Neural crest cell (in vitro differentiated cells): ENCODE data around the gene FHOD1. TPM values are rescaled to one million over a fixed set of nuclear protein-coding genes. Genes with fewer than 3 reads are reported as not detected.

Experiments used
- DNase-seq: peaks from one replicate; pipeline ENCODE4 v3.0.0; 2021; ENCODE audit warnings: low read depth, mixed read lengths, low spot score
- H3K27ac Mint-ChIP-seq: one replicate; pipeline ENCODE4 v1.8.0; 2021; ENCODE audit warnings: mild to moderate bottlenecking, mixed read lengths; ENCODE audit not compliant: unreplicated experiment
- H3K27me3 Mint-ChIP-seq: 2 replicates; pipeline ENCODE4 v1.8.0; 2021; ENCODE audit warnings: low read depth, mild to moderate bottlenecking, mixed read lengths
- H3K36me3 Mint-ChIP-seq: 2 replicates; pipeline ENCODE4 v1.8.0; 2021; ENCODE audit warnings: low read depth, mild to moderate bottlenecking, mixed read lengths
- H3K4me1 Mint-ChIP-seq: 2 replicates; pipeline ENCODE4 v1.8.0; 2021; ENCODE audit warnings: mixed read lengths
- H3K4me3 Mint-ChIP-seq: one replicate; pipeline ENCODE4 v1.8.0; 2021; ENCODE audit warnings: mild to moderate bottlenecking, mixed read lengths
- H3K9me3 Mint-ChIP-seq: 2 replicates; pipeline ENCODE4 v1.8.0; 2021; ENCODE audit warnings: mixed read lengths
- CTCF ChIP-seq: fragments of 200-600 bp; sonication (generic); conservative IDR thresholded peaks from 2 replicates; pipeline ENCODE4 v1.5.0; 2021; ENCODE audit warnings: antibody characterized with exemption, mild to moderate bottlenecking
- total RNA-seq: library from RNA; stranded (reverse); gene quantifications from 2 replicates; pipeline ENCODE4 v1.2.1, GENCODE V29; 2021

The FHOD1 gene
- total RNA-seq, 1 donor from 2014 or later, result 45.5 TPM

DNA sequence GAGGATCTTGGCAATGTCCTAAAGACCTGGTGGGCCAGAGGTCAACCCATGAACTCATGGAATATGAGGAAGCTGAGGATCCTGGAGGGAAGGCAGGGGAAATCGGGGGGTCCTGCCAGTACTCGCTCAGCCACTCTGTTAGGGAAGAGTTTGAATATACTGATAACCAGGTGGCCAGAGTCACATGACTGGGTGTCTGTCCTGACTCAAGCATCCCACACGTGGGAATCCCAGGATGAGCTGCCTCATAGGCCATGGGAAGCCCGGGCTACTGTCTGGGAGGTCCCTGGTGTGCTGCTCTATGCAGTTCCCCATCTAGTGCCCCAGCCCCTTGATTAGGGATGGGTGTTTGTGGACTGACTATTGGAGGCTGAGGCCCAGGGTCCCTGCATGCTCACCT is 59.0 kb downstream of the FHOD1 start:
- Mint-ChIP-seq H3K4me3 (peak overlapping the region; percentile 72), H3K27me3 (peaks cover 26% of the 10 kb centered on the region), H3K4me1 (peaks cover 22% of the 10 kb centered on the region), H3K27ac (no peak overlapping the region), H3K36me3 (no peaks in the 10 kb centered on the region), H3K9me3 (no peaks in the 10 kb centered on the region)
- TF ChIP-seq CTCF, result no peak
- no peak for DNase-seq

DNA sequence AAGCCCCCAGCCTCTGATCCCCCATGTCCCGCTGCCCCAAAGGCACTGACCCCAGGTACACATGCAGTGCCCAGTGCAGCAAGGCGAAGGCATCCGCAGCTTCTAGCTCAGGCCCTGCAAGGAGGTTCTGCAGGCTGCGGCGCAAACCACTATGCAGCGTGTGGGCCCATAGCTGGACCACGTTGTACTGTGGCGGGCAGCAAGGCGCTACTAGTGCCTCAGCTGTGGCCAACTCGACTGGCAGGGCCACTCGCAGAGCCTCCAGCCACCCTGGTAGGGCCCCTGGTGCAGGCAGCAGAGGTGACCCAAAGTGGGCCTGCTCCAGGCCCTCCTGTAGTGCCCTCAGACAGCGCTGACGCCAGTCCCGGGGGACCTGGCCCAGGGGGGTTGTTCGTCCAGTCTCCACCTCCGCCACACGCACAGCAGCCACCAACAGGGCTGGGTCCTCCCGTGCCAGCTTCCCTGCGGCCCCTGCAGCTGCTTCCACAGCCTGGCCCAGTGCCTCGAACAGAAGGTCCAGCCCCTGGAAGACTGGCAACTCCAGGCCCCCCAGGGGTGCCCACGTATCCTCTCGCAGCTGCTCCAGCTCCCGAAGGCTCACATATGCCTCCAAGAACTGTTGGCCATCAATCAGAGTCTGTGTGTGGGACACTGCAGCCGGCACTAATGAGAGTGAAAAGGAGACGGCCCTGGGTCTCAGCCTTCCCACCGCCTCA is 59.9 kb downstream of the FHOD1 start:
- peaks cover 26% of the 10 kb centered on the region for H3K27me3 Mint-ChIP-seq
- peaks cover 15% of the 10 kb centered on the region for H3K4me1 Mint-ChIP-seq
- TF ChIP-seq CTCF, result no peak
- no peak overlapping the region for H3K27ac Mint-ChIP-seq
- H3K4me3 Mint-ChIP-seq, result peak overlapping the region; percentile 27
- no peaks in the 10 kb centered on the region for H3K9me3 Mint-ChIP-seq
- no peaks in the 10 kb centered on the region for H3K36me3 Mint-ChIP-seq
- no peak for DNase-seq

- Mint-ChIP-seq H3K4me3 (no peak overlapping the region), H3K9me3 (no peaks in the 10 kb centered on the region), H3K36me3 (no peaks in the 10 kb centered on the region), H3K27me3 (peaks cover 26% of the 10 kb centered on the region), H3K27ac (no peak overlapping the region), H3K4me1 (peaks cover 10% of the 10 kb centered on the region)
- no peak for DNase-seq
- TF ChIP-seq CTCF, result no peak
These were observed 60.7 kb downstream of the FHOD1 start for GRCh38 chr16:67186550-67186950.

DNA sequence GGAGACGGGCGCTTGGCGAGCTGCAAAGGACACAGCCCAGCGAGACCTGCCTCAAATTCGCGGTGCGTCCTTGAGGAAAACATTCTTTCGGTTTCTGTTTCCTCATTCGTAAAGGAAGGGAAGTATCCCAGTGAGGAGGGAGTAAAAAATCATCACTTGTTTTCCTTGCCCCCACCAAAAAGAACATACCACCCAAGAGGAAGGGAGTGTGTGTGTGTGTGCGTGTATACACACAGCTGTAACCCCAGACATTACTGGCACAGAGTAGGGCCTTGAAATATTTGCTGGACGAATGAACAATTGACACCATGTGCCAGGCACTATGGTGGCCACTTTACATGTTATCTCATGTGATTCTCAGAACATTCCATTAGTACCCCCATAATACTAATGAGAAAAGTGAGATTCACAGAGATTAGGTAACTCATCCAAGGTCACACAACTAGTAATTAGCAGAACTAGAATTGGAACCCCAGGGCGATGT is 61.6 kb downstream of the FHOD1 start:
- peak overlapping the region; percentile 97 for H3K4me3 Mint-ChIP-seq
- H3K36me3 Mint-ChIP-seq, result no peaks in the 10 kb centered on the region
- H3K9me3 Mint-ChIP-seq, result no peaks in the 10 kb centered on the region
- DNase-seq, result no peak
- H3K27me3 Mint-ChIP-seq, result peaks cover 26% of the 10 kb centered on the region
- TF ChIP-seq CTCF, result peak; percentile 6
- H3K27ac Mint-ChIP-seq, result no peak overlapping the region
- H3K4me1 Mint-ChIP-seq, result peaks cover 7% of the 10 kb centered on the region

DNA sequence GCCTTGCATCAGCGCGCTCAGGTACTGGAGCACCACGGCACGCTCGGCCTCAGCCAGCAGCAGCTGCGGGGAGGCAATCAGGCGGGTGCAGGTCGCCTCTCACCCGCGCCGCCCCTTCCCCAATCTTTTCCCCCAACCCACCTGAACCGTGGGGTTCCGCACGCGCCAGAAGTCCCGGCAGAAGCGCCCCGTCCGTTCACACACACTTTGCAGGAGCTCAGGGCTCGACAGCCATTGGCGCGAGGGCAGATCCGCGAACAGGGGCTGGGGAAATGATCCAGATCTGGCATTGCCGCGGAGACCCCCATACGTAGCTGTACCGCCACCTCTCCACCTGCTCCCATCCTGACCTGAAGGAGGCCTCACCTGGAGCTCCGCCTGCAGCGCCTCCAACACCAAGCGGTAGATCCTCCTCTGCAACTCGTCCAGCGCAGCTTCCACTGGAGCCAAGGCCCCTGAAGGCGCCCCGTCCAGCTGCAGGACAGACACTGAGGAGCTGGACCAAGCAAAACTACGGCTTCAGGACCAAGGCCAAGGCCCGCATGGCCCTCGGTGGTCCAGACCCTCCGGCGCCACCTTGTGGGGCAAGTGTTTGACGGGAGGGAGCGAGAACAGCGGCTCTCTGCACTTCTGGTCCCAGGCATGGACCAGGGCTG is 62.2 kb downstream of the FHOD1 start:
- Mint-ChIP-seq H3K4me1 (peaks cover 7% of the 10 kb centered on the region), H3K27ac (no peak overlapping the region), H3K9me3 (no peaks in the 10 kb centered on the region), H3K27me3 (peaks cover 26% of the 10 kb centered on the region), H3K36me3 (no peaks in the 10 kb centered on the region), H3K4me3 (peak overlapping the region; percentile 97)
- peak; percentile 95 for DNase-seq
- peak; percentile 79 for TF ChIP-seq CTCF
